HepG2 (cell line): ENCODE data around the gene JPT1. TPM values are rescaled to one million over a fixed set of nuclear protein-coding genes. Genes with fewer than 3 reads are reported as not detected.
A peak's percentile ranks its signal among the peaks of the same experiment; 100 is the strongest.

Source experiments
- FOXM1 ChIP-seq: sonication (generic); formaldehyde crosslinking; IDR thresholded peaks from 2 replicates; pipeline ENCODE4 v1.5.0; 2020; ENCODE audit warnings: missing genetic modification reagents
- KDM6A ChIP-seq: IDR thresholded peaks from 2 replicates; pipeline ENCODE4 v1.6.1; 2016; ENCODE audit warnings: low read depth
- KLF11 ChIP-seq: IDR thresholded peaks from 2 replicates; pipeline ENCODE4 v1.6.1; 2016; ENCODE audit warnings: missing compliant biosample characterization
- LCORL ChIP-seq, 2 experiments: fragments of 450-650 bp in 1 of 2; sonication (generic) in 1 of 2; formaldehyde crosslinking in 1 of 2; IDR thresholded peaks; 2 replicates each; pipeline versions ENCODE4 v1.5.0 to v1.6.1; 2017 to 2020; ENCODE audit warnings: antibody characterized with exemption in 1 of 2, missing genetic modification reagents in 1 of 2
- NFE2L2 ChIP-seq: fragments of 150-350 bp; IDR thresholded peaks from 2 replicates; pipeline ENCODE4 v1.6.1; 2014; ENCODE audit warnings: low read length
- REL ChIP-seq: sonication (generic); formaldehyde crosslinking; conservative IDR thresholded peaks from 2 replicates; pipeline ENCODE4 v1.8.0; 2022; ENCODE audit warnings: mild to moderate bottlenecking, missing genetic modification reagents, moderate library complexity
- SP4 ChIP-seq: sonication (generic); formaldehyde crosslinking; IDR thresholded peaks from 2 replicates; pipeline ENCODE4 v1.8.1; 2023; ENCODE audit warnings: mild to moderate bottlenecking, missing genetic modification reagents
- ZBED4 ChIP-seq: sonication (generic); formaldehyde crosslinking; IDR thresholded peaks from 2 replicates; pipeline ENCODE4 v1.4.0; 2020; ENCODE audit warnings: missing genetic modification reagents, borderline replicate concordance
- ZBTB7B ChIP-seq: sonication (generic); formaldehyde crosslinking; IDR thresholded peaks from 2 replicates; pipeline ENCODE4 v1.4.0; 2020; ENCODE audit warnings: missing genetic modification reagents
- ZFYVE20 ChIP-seq: sonication (generic); formaldehyde crosslinking; IDR thresholded peaks from 2 replicates; pipeline ENCODE4 v1.8.0; 2023; ENCODE audit warnings: low read depth, mild to moderate bottlenecking, moderate library complexity, missing genetic modification reagents, borderline replicate concordance
- ZKSCAN8 ChIP-seq: IDR thresholded peaks from 2 replicates; pipeline ENCODE4 v1.6.1; 2016; ENCODE audit warnings: borderline replicate concordance, missing genetic modification reagents, missing compliant biosample characterization
- ZNF124 ChIP-seq: sonication (generic); formaldehyde crosslinking; IDR thresholded peaks from 2 replicates; pipeline ENCODE4 v1.4.0; 2020; ENCODE audit warnings: missing genetic modification reagents
- ZNF547 ChIP-seq: sonication (generic); formaldehyde crosslinking; IDR thresholded peaks from 2 replicates; pipeline ENCODE4 v1.5.1; 2020; ENCODE audit warnings: mild to moderate bottlenecking, missing genetic modification reagents
- ZNF709 ChIP-seq: sonication (generic); formaldehyde crosslinking; IDR thresholded peaks from 2 replicates; pipeline ENCODE4 v1.5.0; 2020; ENCODE audit warnings: mild to moderate bottlenecking, missing genetic modification reagents
- ZNF746 ChIP-seq: sonication (generic); formaldehyde crosslinking; IDR thresholded peaks from 2 replicates; pipeline ENCODE4 v1.8.0; 2022; ENCODE audit warnings: mild to moderate bottlenecking, missing genetic modification reagents
- ZNF891 ChIP-seq: sonication (generic); formaldehyde crosslinking; IDR thresholded peaks from 2 replicates; pipeline ENCODE4 v1.5.0; 2020; ENCODE audit warnings: mild to moderate bottlenecking, missing genetic modification reagents
- polyA plus RNA-seq, 8 experiments: library from polyadenylated mRNA; depleted of rRNA in 3 of 8; stranded (reverse) in 7 of 8; unstranded in 1 of 8; fragments of >200 nt; fragmentation: Illumina TruSeq in 4 of 8; extraction: Trizol in 4 of 8; gene quantifications; 2 replicates each; pipeline versions ENCODE4 v1.2.1 to v1.2.3, GENCODE V29; 2011 to 2016; ENCODE audit warnings: low read depth in 4 of 8, missing spikeins in 1 of 8, mixed read lengths in 1 of 8; ENCODE audit not compliant: insufficient read depth in 1 of 8
- total RNA-seq, 5 experiments: library from RNA; depleted of rRNA; stranded (reverse); fragments of >200 nt; fragmentation: Illumina TruSeq; extraction: Trizol; gene quantifications; 2 replicates each; pipeline ENCODE4 v1.2.3, GENCODE V29; 2016; ENCODE audit warnings: low read depth in 1 of 5
- TF ChIP-seq, protein P1 (sequence below): sonication (generic); formaldehyde crosslinking; IDR thresholded peaks from 2 replicates; pipeline ENCODE4 v1.5.0; 2020; ENCODE audit warnings: missing genetic modification reagents
- TF ChIP-seq, protein P2 (sequence below): sonication (generic); IDR thresholded peaks from 2 replicates; pipeline ENCODE4 v1.6.1; 2016; ENCODE audit warnings: low read depth, borderline replicate concordance
- TF ChIP-seq, protein P3 (sequence below): sonication (generic); formaldehyde crosslinking; IDR thresholded peaks from 2 replicates; pipeline ENCODE4 v1.4.0; 2020; ENCODE audit warnings: missing genetic modification reagents, mild to moderate bottlenecking, borderline replicate concordance
- TF ChIP-seq, protein P4 (sequence below): sonication (generic); formaldehyde crosslinking; IDR thresholded peaks from 2 replicates; pipeline ENCODE4 v1.9.0; 2021; ENCODE audit warnings: missing genetic modification reagents, borderline replicate concordance

Gene JPT1
- total and polyA plus RNA-seq, 2 of the 13 experiments (the other 11 are each of a cell fraction or from before 2014, with no cell fraction given), result 43.3 to 256 TPM

GRCh38 chr17:75090871-75091854 lies 63.1 kb downstream of the JPT1 start (continued):
- TF ChIP-seq ZBED4 (CRISPR knock-in tag) (0 out of 2 replicates have a peak, but pooled peaks have one; percentile 55), REL (CRISPR knock-in tag) (no peak), SP4 (CRISPR knock-in tag) (peak; percentile 40; the same call in 1 of the 2 replicates), KLF11 (CRISPR knock-in tag) (peak; percentile 39; the same call in 1 of the 2 replicates), ZFYVE20 (CRISPR knock-in tag) (no peak), ZNF709 (CRISPR knock-in tag) (no peak), KDM6A (CRISPR knock-in tag) (0 out of 2 replicates have a peak, but pooled peaks have one; percentile 26), ZNF124 (CRISPR knock-in tag) (peak; percentile 53; the same call in 1 of the 2 replicates), ZNF891 (CRISPR knock-in tag) (no peak), ZNF746 (CRISPR knock-in tag) (peak; percentile 95), ZBTB7B (peak; percentile 94; the same call in 1 of the 2 replicates), ZKSCAN8 (CRISPR knock-in tag) (0 out of 2 replicates have a peak, but pooled peaks have one; percentile 13), LCORL (IDR thresholded peaks at IDR 0.05) (no peak), LCORL (CRISPR knock-in tag; IDR thresholded peaks at IDR 0.05) (peak; percentile 82; the same call in 1 of the 2 replicates), FOXM1 (CRISPR knock-in tag) (no peak), NFE2L2 (no peak), ZNF547 (peak; percentile 77; the same call in 1 of the 2 replicates)
- TF ChIP-seq, protein P1, sequence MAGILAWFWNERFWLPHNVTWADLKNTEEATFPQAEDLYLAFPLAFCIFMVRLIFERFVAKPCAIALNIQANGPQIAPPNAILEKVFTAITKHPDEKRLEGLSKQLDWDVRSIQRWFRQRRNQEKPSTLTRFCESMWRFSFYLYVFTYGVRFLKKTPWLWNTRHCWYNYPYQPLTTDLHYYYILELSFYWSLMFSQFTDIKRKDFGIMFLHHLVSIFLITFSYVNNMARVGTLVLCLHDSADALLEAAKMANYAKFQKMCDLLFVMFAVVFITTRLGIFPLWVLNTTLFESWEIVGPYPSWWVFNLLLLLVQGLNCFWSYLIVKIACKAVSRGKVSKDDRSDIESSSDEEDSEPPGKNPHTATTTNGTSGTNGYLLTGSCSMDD (CRISPR knock-in tag), result no peak
- TF ChIP-seq, protein P2, sequence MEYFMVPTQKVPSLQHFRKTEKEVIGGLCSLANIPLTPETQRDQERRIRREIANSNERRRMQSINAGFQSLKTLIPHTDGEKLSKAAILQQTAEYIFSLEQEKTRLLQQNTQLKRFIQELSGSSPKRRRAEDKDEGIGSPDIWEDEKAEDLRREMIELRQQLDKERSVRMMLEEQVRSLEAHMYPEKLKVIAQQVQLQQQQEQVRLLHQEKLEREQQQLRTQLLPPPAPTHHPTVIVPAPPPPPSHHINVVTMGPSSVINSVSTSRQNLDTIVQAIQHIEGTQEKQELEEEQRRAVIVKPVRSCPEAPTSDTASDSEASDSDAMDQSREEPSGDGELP, result peak; percentile 76; the same call in 1 of the 2 replicates
- TF ChIP-seq, protein P3, sequence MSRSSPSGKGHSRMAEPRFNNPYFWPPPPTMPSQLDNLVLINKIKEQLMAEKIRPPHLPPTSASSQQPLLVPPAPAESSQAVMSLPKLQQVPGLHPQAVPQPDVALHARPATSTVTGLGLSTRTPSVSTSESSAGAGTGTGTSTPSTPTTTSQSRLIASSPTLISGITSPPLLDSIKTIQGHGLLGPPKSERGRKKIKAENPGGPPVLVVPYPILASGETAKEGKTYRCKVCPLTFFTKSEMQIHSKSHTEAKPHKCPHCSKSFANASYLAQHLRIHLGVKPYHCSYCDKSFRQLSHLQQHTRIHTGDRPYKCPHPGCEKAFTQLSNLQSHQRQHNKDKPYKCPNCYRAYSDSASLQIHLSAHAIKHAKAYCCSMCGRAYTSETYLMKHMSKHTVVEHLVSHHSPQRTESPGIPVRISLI (CRISPR knock-in tag), result no peak; the same call in 1 of the 2 replicates
- TF ChIP-seq, protein P4, sequence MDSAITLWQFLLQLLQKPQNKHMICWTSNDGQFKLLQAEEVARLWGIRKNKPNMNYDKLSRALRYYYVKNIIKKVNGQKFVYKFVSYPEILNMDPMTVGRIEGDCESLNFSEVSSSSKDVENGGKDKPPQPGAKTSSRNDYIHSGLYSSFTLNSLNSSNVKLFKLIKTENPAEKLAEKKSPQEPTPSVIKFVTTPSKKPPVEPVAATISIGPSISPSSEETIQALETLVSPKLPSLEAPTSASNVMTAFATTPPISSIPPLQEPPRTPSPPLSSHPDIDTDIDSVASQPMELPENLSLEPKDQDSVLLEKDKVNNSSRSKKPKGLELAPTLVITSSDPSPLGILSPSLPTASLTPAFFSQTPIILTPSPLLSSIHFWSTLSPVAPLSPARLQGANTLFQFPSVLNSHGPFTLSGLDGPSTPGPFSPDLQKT (CRISPR knock-in tag), result no peak
